HepG2 (cell line): ENCODE results near the gene FBXO7. TPM values are rescaled to one million over a fixed set of nuclear protein-coding genes. Genes with fewer than 3 reads are reported as not detected.

Experiments used
- ARID2 ChIP-seq: sonication (generic); formaldehyde crosslinking; IDR thresholded peaks from 2 replicates; pipeline ENCODE4 v1.8.1; 2022; ENCODE audit warnings: mild to moderate bottlenecking, missing genetic modification reagents, borderline replicate concordance
- GMEB1 ChIP-seq: sonication (generic); formaldehyde crosslinking; IDR thresholded peaks from 2 replicates; pipeline ENCODE4 v1.5.1; 2020; ENCODE audit warnings: missing genetic modification reagents, mild to moderate bottlenecking, borderline replicate concordance
- ISL2 ChIP-seq: sonication (generic); formaldehyde crosslinking; IDR thresholded peaks from 2 replicates; pipeline ENCODE4 v1.5.0; 2020; ENCODE audit warnings: missing genetic modification reagents
- PAXIP1 ChIP-seq: sonication (generic); formaldehyde crosslinking; conservative IDR thresholded peaks from 2 replicates; pipeline ENCODE4 v1.4.0; 2020; ENCODE audit warnings: mild to moderate bottlenecking, missing genetic modification reagents, moderate library complexity
- SNAI1 ChIP-seq: sonication (generic); formaldehyde crosslinking; IDR thresholded peaks from 2 replicates; pipeline ENCODE4 v1.5.0; 2020; ENCODE audit warnings: mild to moderate bottlenecking, missing genetic modification reagents, borderline replicate concordance
- TOPORS ChIP-seq: sonication (generic); formaldehyde crosslinking; IDR thresholded peaks from 2 replicates; pipeline ENCODE4 v1.8.0; 2023; ENCODE audit warnings: mild to moderate bottlenecking, missing genetic modification reagents
- YY1 ChIP-seq: IDR thresholded peaks from 2 replicates; pipeline ENCODE4 v1.6.1; 2011; ENCODE audit warnings: low read length, low read depth, moderate library complexity, mild to moderate bottlenecking; ENCODE audit not compliant: insufficient read depth, insufficient replicate concordance
- ZMYM4 ChIP-seq: sonication (generic); formaldehyde crosslinking; IDR thresholded peaks from 2 replicates; pipeline ENCODE4 v1.8.1; 2023; ENCODE audit warnings: mild to moderate bottlenecking, missing genetic modification reagents
- ZNF225 ChIP-seq: sonication (generic); formaldehyde crosslinking; IDR thresholded peaks from 2 replicates; pipeline ENCODE4 v1.4.0; 2020; ENCODE audit warnings: mild to moderate bottlenecking, missing genetic modification reagents
- ZNF326 ChIP-seq: sonication (generic); formaldehyde crosslinking; IDR thresholded peaks from 2 replicates; pipeline ENCODE4 v1.4.0; 2020; ENCODE audit warnings: missing genetic modification reagents, borderline replicate concordance
- ZNF33A ChIP-seq: sonication (generic); formaldehyde crosslinking; IDR thresholded peaks from 2 replicates; pipeline ENCODE4 v1.5.1; 2020; ENCODE audit warnings: missing genetic modification reagents, mild to moderate bottlenecking, moderate library complexity, borderline replicate concordance
- ZNF407 ChIP-seq: sonication (generic); formaldehyde crosslinking; IDR thresholded peaks from one replicate; pipeline ENCODE4 v1.5.1; 2020; ENCODE audit warnings: mild to moderate bottlenecking, missing genetic modification reagents; ENCODE audit errors: not compliant biosample characterization
- ZNF720 ChIP-seq: sonication (generic); formaldehyde crosslinking; IDR thresholded peaks from 2 replicates; pipeline ENCODE4 v1.4.0; 2020; ENCODE audit warnings: missing genetic modification reagents
- polyA plus RNA-seq, 8 experiments: library from polyadenylated mRNA; depleted of rRNA in 3 of 8; stranded (reverse) in 7 of 8; unstranded in 1 of 8; fragments of >200 nt; fragmentation: Illumina TruSeq in 4 of 8; extraction: Trizol in 4 of 8; gene quantifications; 2 replicates each; pipeline versions ENCODE4 v1.2.1 to v1.2.3, GENCODE V29; 2011 to 2016; ENCODE audit warnings: low read depth in 4 of 8, missing spikeins in 1 of 8, mixed read lengths in 1 of 8; ENCODE audit not compliant: insufficient read depth in 1 of 8
- total RNA-seq, 5 experiments: library from RNA; depleted of rRNA; stranded (reverse); fragments of >200 nt; fragmentation: Illumina TruSeq; extraction: Trizol; gene quantifications; 2 replicates each; pipeline ENCODE4 v1.2.3, GENCODE V29; 2016; ENCODE audit warnings: low read depth in 1 of 5

FBXO7 gene
- total and polyA plus RNA-seq, 2 of the 13 experiments (the other 11 are each of a cell fraction or from before 2014, with no cell fraction given), result 105 to 172 TPM

- TF ChIP-seq PAXIP1 (peak; percentile 66; the same call in 1 of the 2 replicates), ZNF225 (no peak), TOPORS (CRISPR knock-in tag) (no peak), ZNF407 (CRISPR knock-in tag) (no peak), ZNF326 (CRISPR knock-in tag) (no peak), ISL2 (peak; percentile 48; the same call in 1 of the 2 replicates), YY1 (peak; percentile 66), ARID2 (CRISPR knock-in tag) (no peak; the same call in 1 of the 2 replicates), GMEB1 (CRISPR knock-in tag) (peak; percentile 33; the same call in 1 of the 2 replicates), ZNF720 (CRISPR knock-in tag) (no peak), SNAI1 (CRISPR knock-in tag) (peak; percentile 71; the same call in 1 of the 2 replicates), ZMYM4 (peak; percentile 55; the same call in 1 of the 2 replicates), ZNF33A (no peak)
Measured at GRCh38 chr22:32474635-32475467, at the start of gene FBXO7 (continued).
